HepG2 (cell line): ENCODE measurements around the gene COL27A1. TPM values are rescaled to one million over a fixed set of nuclear protein-coding genes. Genes with fewer than 3 reads are reported as not detected.
A peak's percentile ranks its signal among the peaks of the same experiment; 100 is the strongest.

Source experiments
- ATAC-seq: fragments of 200-7000 bp; cut with Tn5 transposase; 3 replicates; pipeline ENCODE4 v1.9.1; 2020; ENCODE audit warnings: mild to moderate bottlenecking, moderate library complexity
- BruUV-seq: library from RNA; stranded (reverse); fragments of 400-500 nt; replicated peaks from 2 replicates; lab custom pipeline; 2021; lab: Mats Ljungman, UMichigan
- CTCF ChIA-PET: fragments of 300-600 bp; formaldehyde crosslinking; extraction: SDS; loops from one replicate; lab custom pipeline; 2021; ENCODE audit warnings: low total read pairs, inconsistent platforms, low intra/inter-chr PET ratio; lab: Yijun Ruan, JAX
- POLR2A ChIA-PET: fragments of 350-600 bp; sonication (Branson Sonifier 250); formaldehyde crosslinking; loops from one replicate; lab custom pipeline; 2020; ENCODE audit warnings: antibody characterized with exemption, inconsistent platforms; lab: Yijun Ruan, JAX
- DNase-seq: peaks from one replicate; pipeline ENCODE4 v3.0.0-alpha.2; 2015; ENCODE audit warnings: low spot score
- FAIRE-seq: peaks from 3 replicates; lab custom pipeline; 2011; peaks lifted over from hg19 to GRCh38; lab: Jason Lieb, UNC
- H2AFZ ChIP-seq: one replicate; pipeline ENCODE4 v1.6.1; 2011; ENCODE audit warnings: low read length, inconsistent platforms
- H3K27ac ChIP-seq: fragments of 300-600 bp; 3 replicates; pipeline ENCODE4 v1.8.0; 2011; ENCODE audit warnings: mixed run types, mild to moderate bottlenecking, mixed read lengths, low read length, inconsistent platforms; ENCODE audit not compliant: insufficient read depth; ENCODE audit errors: extremely low read length
- H3K27me3 ChIP-seq, 2 experiments: fragments of 200-600 bp in 1 of 2; 2 replicates in 1 of 2; 3 replicates in 1 of 2; pipeline versions ENCODE4 v1.6.0 to v1.8.0; 2011; ENCODE audit warnings: low read length in 2 of 2, mild to moderate bottlenecking in 2 of 2, moderate library complexity in 2 of 2, inconsistent platforms in 1 of 2; ENCODE audit not compliant: insufficient read depth in 2 of 2, control insufficient read depth in 1 of 2
- H3K36me3 ChIP-seq, 2 experiments: fragments of 200-600 bp in 1 of 2; replicated peaks in 1 of 2; 2 replicates in 1 of 2; 3 replicates in 1 of 2; pipeline versions ENCODE4 v1.5.1 to v1.8.0; 2011; ENCODE audit warnings: low read length in 2 of 2, inconsistent platforms in 1 of 2; ENCODE audit not compliant: insufficient read depth in 2 of 2, control insufficient read depth in 1 of 2
- H3K4me1 ChIP-seq: 2 replicates; pipeline ENCODE4 v1.5.1; 2012; ENCODE audit warnings: low read length, inconsistent platforms; ENCODE audit not compliant: insufficient read depth
- H3K4me2 ChIP-seq: 2 replicates; pipeline ENCODE4 v1.6.0; 2011; ENCODE audit warnings: low read depth, low read length, inconsistent platforms
- H3K4me3 ChIP-seq, 3 experiments: fragments of 200-600 bp in 1 of 3; sonication (generic), shearing (Covaris generic) in 1 of 3; replicated peaks in 1 of 3; 2 replicates each; pipeline ENCODE4 v1.5.1; 2011 to 2016; ENCODE audit warnings: low read length in 3 of 3, inconsistent platforms in 2 of 3, low read depth in 2 of 3, mild to moderate bottlenecking in 2 of 3, control low read depth in 1 of 3, mixed read lengths in 1 of 3; ENCODE audit not compliant: insufficient read depth in 1 of 3
- H3K79me2 ChIP-seq: one replicate; pipeline ENCODE4 v1.6.1; 2011; ENCODE audit warnings: low read length, inconsistent platforms; ENCODE audit not compliant: insufficient read depth
- H3K9ac ChIP-seq: 2 replicates; pipeline ENCODE4 v1.6.0; 2011; ENCODE audit warnings: mild to moderate bottlenecking, low read depth, low read length, inconsistent platforms; ENCODE audit not compliant: insufficient read depth
- H3K9me3 ChIP-seq: 2 replicates; pipeline ENCODE4 v1.5.1; 2012; ENCODE audit warnings: mild to moderate bottlenecking, low read length
- H4K20me1 ChIP-seq: 2 replicates; pipeline ENCODE4 v1.6.0; 2011; ENCODE audit warnings: inconsistent platforms, mild to moderate bottlenecking, low read length, moderate library complexity; ENCODE audit not compliant: insufficient read depth
- ATF7 ChIP-seq, 2 experiments: fragments of 450-650 bp in 1 of 2; sonication (generic) in 1 of 2; formaldehyde crosslinking in 1 of 2; IDR thresholded peaks; 2 replicates each; pipeline versions ENCODE4 v1.4.0 to v1.6.1; 2016 to 2020; ENCODE audit warnings: antibody characterized with exemption in 1 of 2, mild to moderate bottlenecking in 1 of 2, missing genetic modification reagents in 1 of 2
- CEBPB ChIP-seq: IDR thresholded peaks from 2 replicates; pipeline ENCODE4 v1.6.1; 2011; ENCODE audit warnings: low read depth, low read length, improper control_type of control experiment, borderline replicate concordance
- CEBPG ChIP-seq: IDR thresholded peaks from 2 replicates; pipeline ENCODE4 v1.6.1; 2016
- GFI1 ChIP-seq: sonication (generic); formaldehyde crosslinking; IDR thresholded peaks from 2 replicates; pipeline ENCODE4 v1.5.0; 2020; ENCODE audit warnings: missing genetic modification reagents, mild to moderate bottlenecking, borderline replicate concordance
- KLF16 ChIP-seq, 2 experiments: sonication (generic) in 1 of 2; formaldehyde crosslinking in 1 of 2; IDR thresholded peaks; 2 replicates each; pipeline versions ENCODE4 v1.6.1 to v1.8.0; 2016 to 2023; ENCODE audit warnings: missing genetic modification reagents in 2 of 2, missing compliant biosample characterization in 1 of 2
- KLF6 ChIP-seq: IDR thresholded peaks from 2 replicates; pipeline ENCODE4 v1.8.0; 2016; ENCODE audit warnings: missing biosample characterization, missing genetic modification reagents
- NBN ChIP-seq: fragments of 450-650 bp; conservative IDR thresholded peaks from 2 replicates; pipeline ENCODE4 v1.6.1; 2017
- PAF1 ChIP-seq: IDR thresholded peaks from 2 replicates; pipeline ENCODE4 v1.6.1; 2016; ENCODE audit warnings: missing genetic modification reagents, missing compliant biosample characterization
- POGZ ChIP-seq: sonication (generic); formaldehyde crosslinking; IDR thresholded peaks from 2 replicates; pipeline ENCODE4 v1.4.0; 2020; ENCODE audit warnings: mild to moderate bottlenecking, missing genetic modification reagents
- TCF12 ChIP-seq, 2 experiments: fragments of 450-650 bp in 1 of 2; sonication (generic) in 1 of 2; formaldehyde crosslinking in 1 of 2; IDR thresholded peaks; 2 replicates each; pipeline versions ENCODE4 v1.6.1 to v1.8.0; 2017 to 2022; ENCODE audit warnings: antibody characterized with exemption in 1 of 2, mild to moderate bottlenecking in 1 of 2, missing genetic modification reagents in 1 of 2, moderate library complexity in 1 of 2
- TGIF2 ChIP-seq: IDR thresholded peaks from 2 replicates; pipeline ENCODE4 v1.6.1; 2016; ENCODE audit warnings: control low read depth, missing compliant biosample characterization
- THAP11 ChIP-seq: IDR thresholded peaks from 2 replicates; pipeline ENCODE4 v1.6.1; 2016; ENCODE audit warnings: missing biosample characterization, missing genetic modification reagents
- ZNF329 ChIP-seq: sonication (generic); formaldehyde crosslinking; IDR thresholded peaks from 2 replicates; pipeline ENCODE4 v1.9.0; 2021; ENCODE audit warnings: low read depth, mild to moderate bottlenecking, missing genetic modification reagents
- whole genome bisulfite sequencing: methylation state at CpG from one replicate; pipeline ENCODE4 v1.1.6; 2017; ENCODE audit warnings: low lambda C conversion rate; 5-methylcytosine and 5-hydroxymethylcytosine counted together
- in situ Hi-C: cut with HindIII; loops from 2 replicates; pipeline ENCODE4 v1.10.0; 2017; ENCODE audit warnings: low pct_unique_long_range_greater_than_20kb; ENCODE audit not compliant: extremely low pct_ligation_motif_present
- intact Hi-C: fragments of 100-400 bp; cut with micrococcal nuclease; formaldehyde crosslinking; loops from one replicate; pipeline ENCODE4 v1.10.0; 2022; ENCODE audit not compliant: unreplicated experiment
- polyA plus RNA-seq, 8 experiments: library from polyadenylated mRNA; depleted of rRNA in 3 of 8; stranded (reverse) in 7 of 8; unstranded in 1 of 8; fragments of >200 nt; fragmentation: Illumina TruSeq in 4 of 8; extraction: Trizol in 4 of 8; gene quantifications; 2 replicates each; pipeline versions ENCODE4 v1.2.1 to v1.2.3, GENCODE V29; 2011 to 2016; ENCODE audit warnings: low read depth in 4 of 8, missing spikeins in 1 of 8, mixed read lengths in 1 of 8; ENCODE audit not compliant: insufficient read depth in 1 of 8
- total RNA-seq, 5 experiments: library from RNA; depleted of rRNA; stranded (reverse); fragments of >200 nt; fragmentation: Illumina TruSeq; extraction: Trizol; gene quantifications; 2 replicates each; pipeline ENCODE4 v1.2.3, GENCODE V29; 2016; ENCODE audit warnings: low read depth in 1 of 5
- TF ChIP-seq, protein P1 (sequence below): sonication (generic); formaldehyde crosslinking; IDR thresholded peaks from 2 replicates; pipeline ENCODE4 v1.5.1; 2020; ENCODE audit warnings: missing genetic modification reagents, mild to moderate bottlenecking, borderline replicate concordance
- TF ChIP-seq, protein P2 (sequence below): sonication (generic); formaldehyde crosslinking; IDR thresholded peaks from 2 replicates; pipeline ENCODE4 v1.4.0; 2020; ENCODE audit warnings: mild to moderate bottlenecking, missing genetic modification reagents
- TF ChIP-seq, protein P3 (sequence below): sonication (generic); formaldehyde crosslinking; IDR thresholded peaks from 2 replicates; pipeline ENCODE4 v1.9.0; 2021; ENCODE audit warnings: mild to moderate bottlenecking, missing genetic modification reagents

The COL27A1 gene
- total and polyA plus RNA-seq, 2 of the 13 experiments (the other 11 are each of a cell fraction or from before 2014, with no cell fraction given) = 71.3 to 89.1 TPM

DNA sequence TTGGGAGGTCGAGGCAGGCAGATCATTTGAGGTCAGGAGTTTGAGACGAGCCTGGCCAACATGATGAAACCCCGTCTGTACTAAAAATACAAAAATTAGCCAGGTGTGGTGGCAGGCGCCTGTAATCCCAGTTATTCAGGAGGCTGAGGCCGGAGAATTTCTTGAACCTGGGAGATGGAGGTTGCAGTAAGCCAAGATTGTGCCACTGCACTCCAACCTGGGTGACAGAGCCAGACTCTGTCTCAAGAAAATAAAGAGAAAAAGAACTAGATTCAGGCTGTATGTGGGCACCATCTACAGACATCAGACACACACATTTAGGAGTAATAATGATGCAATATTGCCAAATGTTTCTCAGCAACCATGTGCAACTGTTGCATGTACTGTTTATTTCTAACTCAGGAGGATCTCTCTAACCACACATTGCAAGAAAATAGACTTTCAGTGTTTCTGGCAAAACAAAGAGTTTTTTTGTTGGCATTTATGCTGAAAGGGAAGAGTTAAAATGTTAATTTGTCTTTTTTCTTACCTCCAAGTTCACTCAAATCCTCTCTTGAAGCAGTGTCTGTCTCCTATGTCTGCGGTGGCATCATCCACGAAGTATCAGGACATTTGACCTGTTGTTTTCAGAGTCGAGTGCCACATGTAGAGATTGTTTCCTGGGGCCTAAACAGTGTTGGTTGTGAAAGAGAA, 162.5 kb downstream of the COL27A1 start:
- no peaks in the 10 kb centered on the region for H4K20me1 ChIP-seq
- intact Hi-C loops = no loop called here
- peak overlapping the region; percentile 23 for H2AFZ ChIP-seq
- FAIRE-seq (no peak), DNase-seq (no peak), ATAC-seq (no peak)
- H3K36me3 ChIP-seq = no peaks in the 10 kb centered on the region
- no TSS peak for BruUV-seq
- in situ Hi-C loops = no loop called here
- no peaks in the 10 kb centered on the region for H3K9me3 ChIP-seq
- no peak overlapping the region for H3K4me3 ChIP-seq
- no peak overlapping the region for H3K9ac ChIP-seq
- H3K27me3 ChIP-seq = no peaks in the 10 kb centered on the region
- no peak overlapping the region for H3K4me2 ChIP-seq
- H3K79me2 ChIP-seq = no peaks in the 10 kb centered on the region
- WGBS = 87% methylated on average over 8 of the region's 8 CpGs
- peaks cover 26% of the 10 kb centered on the region for H3K4me1 ChIP-seq
- no peak overlapping the region for H3K27ac ChIP-seq
- POLR2A ChIA-PET = no interaction called here
- CTCF ChIA-PET = no interaction called here
- TF ChIP-seq ATF7 (IDR thresholded peaks at IDR 0.05) (peak; percentile 73), ATF7 (CRISPR knock-in tag; IDR thresholded peaks at IDR 0.05) (no peak), CEBPB (peak; percentile 92), ZNF329 (CRISPR knock-in tag) (no peak), NBN (no peak), KLF6 (CRISPR knock-in tag) (0 out of 2 replicates have a peak, but pooled peaks have one; percentile 44), TCF12 (IDR thresholded peaks at IDR 0.05) (no peak), TCF12 (CRISPR knock-in tag; IDR thresholded peaks at IDR 0.05) (no peak), PAF1 (no peak), POGZ (CRISPR knock-in tag) (no peak), KLF16 (CRISPR knock-in tag; IDR thresholded peaks at IDR 0.05) (0 out of 4 replicates have a peak, but pooled peaks of 1 of the 2 experiments have one; percentile 35), CEBPG (CRISPR knock-in tag) (peak; percentile 89), GFI1 (CRISPR knock-in tag) (no peak), THAP11 (peak; percentile 48; the same call in 1 of the 2 replicates), TGIF2 (CRISPR knock-in tag) (no peak)
- TF ChIP-seq, protein P1, sequence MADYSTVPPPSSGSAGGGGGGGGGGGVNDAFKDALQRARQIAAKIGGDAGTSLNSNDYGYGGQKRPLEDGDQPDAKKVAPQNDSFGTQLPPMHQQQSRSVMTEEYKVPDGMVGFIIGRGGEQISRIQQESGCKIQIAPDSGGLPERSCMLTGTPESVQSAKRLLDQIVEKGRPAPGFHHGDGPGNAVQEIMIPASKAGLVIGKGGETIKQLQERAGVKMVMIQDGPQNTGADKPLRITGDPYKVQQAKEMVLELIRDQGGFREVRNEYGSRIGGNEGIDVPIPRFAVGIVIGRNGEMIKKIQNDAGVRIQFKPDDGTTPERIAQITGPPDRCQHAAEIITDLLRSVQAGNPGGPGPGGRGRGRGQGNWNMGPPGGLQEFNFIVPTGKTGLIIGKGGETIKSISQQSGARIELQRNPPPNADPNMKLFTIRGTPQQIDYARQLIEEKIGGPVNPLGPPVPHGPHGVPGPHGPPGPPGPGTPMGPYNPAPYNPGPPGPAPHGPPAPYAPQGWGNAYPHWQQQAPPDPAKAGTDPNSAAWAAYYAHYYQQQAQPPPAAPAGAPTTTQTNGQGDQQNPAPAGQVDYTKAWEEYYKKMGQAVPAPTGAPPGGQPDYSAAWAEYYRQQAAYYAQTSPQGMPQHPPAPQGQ = no peak
- TF ChIP-seq, protein P2, sequence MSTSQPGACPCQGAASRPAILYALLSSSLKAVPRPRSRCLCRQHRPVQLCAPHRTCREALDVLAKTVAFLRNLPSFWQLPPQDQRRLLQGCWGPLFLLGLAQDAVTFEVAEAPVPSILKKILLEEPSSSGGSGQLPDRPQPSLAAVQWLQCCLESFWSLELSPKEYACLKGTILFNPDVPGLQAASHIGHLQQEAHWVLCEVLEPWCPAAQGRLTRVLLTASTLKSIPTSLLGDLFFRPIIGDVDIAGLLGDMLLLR (CRISPR knock-in tag) = no peak
- TF ChIP-seq, protein P3, sequence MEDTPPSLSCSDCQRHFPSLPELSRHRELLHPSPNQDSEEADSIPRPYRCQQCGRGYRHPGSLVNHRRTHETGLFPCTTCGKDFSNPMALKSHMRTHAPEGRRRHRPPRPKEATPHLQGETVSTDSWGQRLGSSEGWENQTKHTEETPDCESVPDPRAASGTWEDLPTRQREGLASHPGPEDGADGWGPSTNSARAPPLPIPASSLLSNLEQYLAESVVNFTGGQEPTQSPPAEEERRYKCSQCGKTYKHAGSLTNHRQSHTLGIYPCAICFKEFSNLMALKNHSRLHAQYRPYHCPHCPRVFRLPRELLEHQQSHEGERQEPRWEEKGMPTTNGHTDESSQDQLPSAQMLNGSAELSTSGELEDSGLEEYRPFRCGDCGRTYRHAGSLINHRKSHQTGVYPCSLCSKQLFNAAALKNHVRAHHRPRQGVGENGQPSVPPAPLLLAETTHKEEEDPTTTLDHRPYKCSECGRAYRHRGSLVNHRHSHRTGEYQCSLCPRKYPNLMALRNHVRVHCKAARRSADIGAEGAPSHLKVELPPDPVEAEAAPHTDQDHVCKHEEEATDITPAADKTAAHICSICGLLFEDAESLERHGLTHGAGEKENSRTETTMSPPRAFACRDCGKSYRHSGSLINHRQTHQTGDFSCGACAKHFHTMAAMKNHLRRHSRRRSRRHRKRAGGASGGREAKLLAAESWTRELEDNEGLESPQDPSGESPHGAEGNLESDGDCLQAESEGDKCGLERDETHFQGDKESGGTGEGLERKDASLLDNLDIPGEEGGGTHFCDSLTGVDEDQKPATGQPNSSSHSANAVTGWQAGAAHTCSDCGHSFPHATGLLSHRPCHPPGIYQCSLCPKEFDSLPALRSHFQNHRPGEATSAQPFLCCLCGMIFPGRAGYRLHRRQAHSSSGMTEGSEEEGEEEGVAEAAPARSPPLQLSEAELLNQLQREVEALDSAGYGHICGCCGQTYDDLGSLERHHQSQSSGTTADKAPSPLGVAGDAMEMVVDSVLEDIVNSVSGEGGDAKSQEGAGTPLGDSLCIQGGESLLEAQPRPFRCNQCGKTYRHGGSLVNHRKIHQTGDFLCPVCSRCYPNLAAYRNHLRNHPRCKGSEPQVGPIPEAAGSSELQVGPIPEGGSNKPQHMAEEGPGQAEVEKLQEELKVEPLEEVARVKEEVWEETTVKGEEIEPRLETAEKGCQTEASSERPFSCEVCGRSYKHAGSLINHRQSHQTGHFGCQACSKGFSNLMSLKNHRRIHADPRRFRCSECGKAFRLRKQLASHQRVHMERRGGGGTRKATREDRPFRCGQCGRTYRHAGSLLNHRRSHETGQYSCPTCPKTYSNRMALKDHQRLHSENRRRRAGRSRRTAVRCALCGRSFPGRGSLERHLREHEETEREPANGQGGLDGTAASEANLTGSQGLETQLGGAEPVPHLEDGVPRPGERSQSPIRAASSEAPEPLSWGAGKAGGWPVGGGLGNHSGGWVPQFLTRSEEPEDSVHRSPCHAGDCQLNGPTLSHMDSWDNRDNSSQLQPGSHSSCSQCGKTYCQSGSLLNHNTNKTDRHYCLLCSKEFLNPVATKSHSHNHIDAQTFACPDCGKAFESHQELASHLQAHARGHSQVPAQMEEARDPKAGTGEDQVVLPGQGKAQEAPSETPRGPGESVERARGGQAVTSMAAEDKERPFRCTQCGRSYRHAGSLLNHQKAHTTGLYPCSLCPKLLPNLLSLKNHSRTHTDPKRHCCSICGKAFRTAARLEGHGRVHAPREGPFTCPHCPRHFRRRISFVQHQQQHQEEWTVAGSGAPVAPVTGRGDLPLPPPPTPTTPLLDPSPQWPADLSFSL (CRISPR knock-in tag) = no peak
